HG03354 (cell line): ENCODE results near the gene SNAPC2.
A peak's percentile ranks its signal among the peaks of the same experiment; 100 is the strongest.
"Not testable (repeated sequence)": the region's sequence is repeated elsewhere in the genome, so short reads cannot be mapped to it uniquely, and the experiment has no call there.

Experiments used
- ATAC-seq: cut with Tn5 transposase; IDR thresholded peaks from one replicate; pipeline ENCODE4 v1.9.1; 2021; ENCODE audit warnings: mild to moderate bottlenecking; ENCODE audit not compliant: unreplicated experiment, poor library complexity, severe bottlenecking

SNAPC2 gene

GRCh38 chr19:7918062-7918614 lies 2.0 kb upstream of the SNAPC2 start:
- not testable (repeated sequence) for ATAC-seq

GRCh38 chr19:7918615-7919421 lies 1.3 kb upstream of the SNAPC2 start:
- no peak for ATAC-seq

- ATAC-seq, result peak; percentile 39
These were observed 572 bp downstream of the SNAPC2 start for GRCh38 chr19:7920519-7921301.

GRCh38 chr19:7921302-7921966 lies 1.3 kb downstream of the SNAPC2 start:
- ATAC-seq, result no peak

GRCh38 chr19:7921967-7922835 lies 2.1 kb downstream of the SNAPC2 start:
- no peak for ATAC-seq

GRCh38 chr19:7922836-7923195 lies 2.7 kb downstream of the SNAPC2 start:
- no peak for ATAC-seq

- ATAC-seq, result no peak
These were observed 3.4 kb downstream of the SNAPC2 start for GRCh38 chr19:7923295-7924191.

- ATAC-seq, result no peak
These were observed 4.1 kb downstream of the SNAPC2 start for GRCh38 chr19:7924241-7924640.

GRCh38 chr19:7924651-7925170 lies 4.6 kb downstream of the SNAPC2 start:
- ATAC-seq, result no peak

GRCh38 chr19:7925171-7925851 lies 5.2 kb downstream of the SNAPC2 start:
- peak; percentile 33 for ATAC-seq

GRCh38 chr19:7926021-7926726 lies 6.0 kb downstream of the SNAPC2 start, which contains the start of gene CTXN1:
Gene CTXN1, minus strand, starts transcription at chr19:7926135. Its CDS starts 597 bp downstream, at chr19:7925538.
- ATAC-seq, result peak; percentile 35

GRCh38 chr19:7926727-7927604 lies 6.8 kb downstream of the SNAPC2 start:
- ATAC-seq, result no peak

- ATAC-seq, result no peak
These were observed 7.6 kb downstream of the SNAPC2 start for GRCh38 chr19:7927605-7928333.

GRCh38 chr19:7928334-7928706 lies 8.2 kb downstream of the SNAPC2 start:
- no peak for ATAC-seq
